Activated T-cell treated with anti-CD3 and anti-CD28 coated beads, Interleukin-2, amount 50 U/mL, for 24 hours (primary cell): Measurements from ENCODE around the gene CYTH1.

Experiments
- DNase-seq: peaks from one replicate; pipeline ENCODE4 v3.0.0-alpha.2; 2020
- H3K27ac Mint-ChIP-seq: 2 replicates; pipeline ENCODE4 v1.8.0; 2020; ENCODE audit warnings: mild to moderate bottlenecking, mixed read lengths
- H3K27me3 Mint-ChIP-seq: 2 replicates; pipeline ENCODE4 v1.8.0; 2020; ENCODE audit warnings: mixed read lengths
- H3K36me3 Mint-ChIP-seq: 2 replicates; pipeline ENCODE4 v1.8.0; 2020; ENCODE audit warnings: low read depth, mixed read lengths
- H3K4me1 Mint-ChIP-seq: 2 replicates; pipeline ENCODE4 v1.8.0; 2020; ENCODE audit warnings: low read depth, mixed read lengths
- H3K4me3 Mint-ChIP-seq: 2 replicates; pipeline ENCODE4 v1.8.0; 2020; ENCODE audit warnings: mild to moderate bottlenecking, moderate library complexity, mixed read lengths
- H3K9me3 Mint-ChIP-seq: 2 replicates; pipeline ENCODE4 v1.8.0; 2020; ENCODE audit warnings: mixed read lengths

The CYTH1 gene

DNA sequence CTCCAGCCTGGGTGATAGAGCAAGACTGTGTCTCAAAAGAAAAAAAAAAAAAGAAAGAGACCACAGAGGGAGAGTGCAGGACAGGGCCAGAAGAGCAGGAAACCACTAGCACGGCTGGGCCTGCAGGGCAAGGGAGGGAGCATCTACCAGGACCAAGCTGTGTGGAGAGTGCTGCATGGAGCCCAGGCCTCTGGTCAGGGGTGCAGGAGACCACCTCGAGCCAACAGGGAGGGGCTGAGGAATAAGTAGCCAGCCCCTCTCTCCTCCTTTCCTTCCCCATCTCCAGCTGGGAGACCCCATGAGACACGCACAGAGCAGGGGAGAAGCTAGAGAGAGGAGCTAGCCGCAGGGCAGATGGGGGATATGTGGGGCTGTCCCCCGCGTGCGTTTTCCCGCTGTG, 137.8 kb downstream of the CYTH1 start:
- H3K27ac Mint-ChIP-seq = no peak overlapping the region
- peaks cover 17% of the 10 kb centered on the region for H3K4me1 Mint-ChIP-seq
- peaks cover 3% of the 10 kb centered on the region for H3K27me3 Mint-ChIP-seq
- DNase-seq = no peak
- H3K36me3 Mint-ChIP-seq = no peaks in the 10 kb centered on the region
- peaks cover 5% of the 10 kb centered on the region for H3K9me3 Mint-ChIP-seq
- no peak overlapping the region for H3K4me3 Mint-ChIP-seq

DNA sequence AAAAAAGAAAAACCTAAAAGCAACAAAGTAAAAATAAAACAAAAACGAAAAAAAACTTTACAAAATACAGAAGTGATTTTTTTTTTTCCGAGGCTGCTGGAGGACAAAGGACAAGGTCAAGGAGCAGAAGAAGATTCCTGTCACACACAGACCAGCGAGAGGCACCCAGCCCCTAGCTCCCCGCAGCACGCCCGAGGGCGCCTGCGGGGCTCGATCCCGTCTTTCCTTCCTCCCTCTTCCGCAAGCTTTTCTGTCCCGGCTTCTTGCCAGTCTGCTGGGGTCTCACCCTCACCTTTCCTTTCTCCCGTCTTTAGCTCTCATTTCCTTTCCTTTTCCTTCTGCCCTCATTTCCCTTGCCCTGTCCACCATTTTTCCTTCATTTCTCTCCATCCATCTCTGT, 138.7 kb downstream of the CYTH1 start:
- no peak overlapping the region for H3K27ac Mint-ChIP-seq
- H3K9me3 Mint-ChIP-seq = peaks cover under 1% of the 10 kb centered on the region
- peaks cover 3% of the 10 kb centered on the region for H3K27me3 Mint-ChIP-seq
- H3K4me1 Mint-ChIP-seq = peaks cover 17% of the 10 kb centered on the region
- no peak overlapping the region for H3K4me3 Mint-ChIP-seq
- H3K36me3 Mint-ChIP-seq = no peaks in the 10 kb centered on the region
- no peak for DNase-seq

DNA sequence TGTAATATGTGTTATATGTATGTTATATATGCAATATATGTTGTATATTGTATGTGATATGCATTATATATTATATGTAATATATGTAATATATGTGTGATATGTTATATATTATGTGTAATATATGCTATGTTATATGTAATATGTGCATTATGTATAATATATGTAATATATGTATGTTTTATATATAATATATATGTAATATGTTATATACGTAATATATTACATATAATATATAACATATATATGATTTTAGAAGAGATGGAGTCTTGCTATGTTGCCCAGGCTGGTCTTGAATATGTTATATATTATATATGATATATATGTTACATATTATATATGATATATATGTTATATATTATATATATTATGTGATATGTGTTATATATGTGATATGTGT, 139.4 kb downstream of the CYTH1 start:
- no peaks in the 10 kb centered on the region for H3K9me3 Mint-ChIP-seq
- H3K36me3 Mint-ChIP-seq = no peaks in the 10 kb centered on the region
- no peak overlapping the region for H3K27ac Mint-ChIP-seq
- peaks cover 3% of the 10 kb centered on the region for H3K27me3 Mint-ChIP-seq
- no peak for DNase-seq
- peaks cover 17% of the 10 kb centered on the region for H3K4me1 Mint-ChIP-seq
- H3K4me3 Mint-ChIP-seq = no peak overlapping the region

DNA sequence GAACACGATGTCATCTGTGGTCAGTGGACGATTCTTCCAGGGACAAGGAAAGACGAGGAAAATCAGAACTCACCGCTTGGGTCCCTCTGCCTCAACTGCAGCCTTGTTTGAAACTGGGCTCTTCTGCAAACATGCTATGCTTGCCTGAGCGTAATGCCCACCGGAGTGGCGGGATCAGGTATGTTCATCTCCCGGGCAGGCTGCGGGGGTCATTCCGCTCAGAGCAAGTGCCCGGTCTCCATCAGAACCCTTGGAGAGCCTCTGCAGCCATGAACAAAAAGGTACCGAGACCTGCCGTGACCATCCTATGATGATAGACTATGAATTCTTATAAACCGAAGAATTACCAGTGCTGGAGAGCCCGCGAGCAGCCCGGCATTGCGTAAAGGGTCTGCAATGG, 140.4 kb downstream of the CYTH1 start:
- Mint-ChIP-seq H3K9me3 (no peaks in the 10 kb centered on the region), H3K36me3 (no peaks in the 10 kb centered on the region), H3K27me3 (no peaks in the 10 kb centered on the region), H3K4me3 (no peak overlapping the region), H3K27ac (no peak overlapping the region), H3K4me1 (peaks cover 13% of the 10 kb centered on the region)
- DNase-seq = no peak

DNA sequence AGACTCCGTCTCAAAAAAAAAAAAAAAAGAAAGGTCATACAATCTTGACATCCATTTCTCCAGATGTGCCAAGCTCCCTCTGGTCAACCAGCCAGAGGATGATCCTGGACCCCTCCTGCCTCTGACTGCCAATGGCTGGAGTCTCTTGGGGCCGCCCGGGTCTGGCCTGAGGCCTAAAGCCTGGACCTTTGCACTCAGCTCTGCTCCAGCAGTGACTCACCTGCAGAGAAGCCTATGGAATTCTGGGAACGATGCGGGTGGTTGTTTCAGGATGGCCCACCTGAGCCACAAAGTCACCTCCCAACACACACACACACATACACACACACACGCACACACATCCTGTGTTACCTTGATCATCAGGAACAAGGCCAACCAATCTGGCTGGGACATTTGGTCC, 140.8 kb downstream of the CYTH1 start:
- H3K36me3 Mint-ChIP-seq = no peaks in the 10 kb centered on the region
- no peak overlapping the region for H3K27ac Mint-ChIP-seq
- no peaks in the 10 kb centered on the region for H3K9me3 Mint-ChIP-seq
- H3K4me3 Mint-ChIP-seq = no peak overlapping the region
- no peaks in the 10 kb centered on the region for H3K27me3 Mint-ChIP-seq
- DNase-seq = no peak
- H3K4me1 Mint-ChIP-seq = peaks cover 12% of the 10 kb centered on the region

DNA sequence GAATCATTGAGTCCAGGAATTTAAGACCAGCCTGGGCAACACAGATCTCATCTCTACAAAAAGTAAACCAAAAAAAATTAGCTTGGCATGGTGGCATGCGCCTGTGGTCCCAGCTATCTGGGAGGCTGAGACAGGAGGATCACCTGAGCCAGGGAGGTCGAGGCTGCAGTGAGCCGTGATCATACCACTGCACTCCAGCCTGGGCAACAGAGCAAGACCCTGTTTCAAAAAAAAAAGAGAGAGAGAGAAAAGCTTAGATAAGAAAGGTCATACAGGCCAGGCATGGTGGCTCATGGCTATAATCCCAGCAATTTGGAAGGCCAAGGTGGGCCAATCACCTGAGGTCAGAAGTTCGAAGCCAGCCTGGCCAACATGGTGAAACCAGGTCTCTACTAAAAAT, 141.4 kb downstream of the CYTH1 start:
- Mint-ChIP-seq H3K9me3 (no peaks in the 10 kb centered on the region), H3K27ac (no peak overlapping the region), H3K4me3 (no peak overlapping the region), H3K27me3 (no peaks in the 10 kb centered on the region), H3K36me3 (no peaks in the 10 kb centered on the region), H3K4me1 (peaks cover 7% of the 10 kb centered on the region)
- no peak for DNase-seq

DNA sequence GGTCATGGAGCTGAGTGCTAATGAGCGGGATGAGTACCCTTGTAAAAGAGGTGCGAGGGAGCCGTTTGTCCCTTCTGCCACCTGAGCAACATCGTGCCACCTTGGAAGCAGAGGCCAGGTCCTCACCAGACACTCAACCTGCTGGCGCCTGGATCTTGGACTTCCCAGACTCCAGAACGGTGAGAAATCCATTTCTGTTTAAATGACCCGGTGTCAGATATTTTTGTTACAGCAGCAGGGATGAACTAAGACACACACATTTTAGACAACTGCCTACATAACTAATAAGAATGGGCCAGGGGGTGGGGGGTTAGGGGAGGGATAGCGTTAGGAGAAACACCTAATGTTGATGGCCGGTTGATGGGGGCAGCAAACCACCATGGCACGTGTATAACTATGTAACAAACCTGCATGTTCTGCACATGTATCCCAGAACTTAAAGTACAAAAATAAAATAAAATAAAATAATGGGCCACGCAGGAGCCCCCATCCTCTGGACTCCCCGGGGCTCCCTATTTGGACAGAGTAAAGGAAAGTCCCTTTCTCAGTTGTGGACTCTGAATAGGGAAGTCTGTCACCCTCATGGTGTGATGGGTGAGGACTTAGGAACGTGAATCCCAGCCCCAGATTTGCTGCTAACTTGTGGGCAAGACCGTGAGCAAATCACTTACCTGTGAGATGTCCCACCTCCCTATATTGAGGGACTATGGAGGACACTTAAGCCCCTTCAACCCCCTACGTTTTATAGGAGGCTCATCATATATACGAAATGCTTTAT, 144.2 kb downstream of the CYTH1 start:
- Mint-ChIP-seq H3K27me3 (no peaks in the 10 kb centered on the region), H3K27ac (no peak overlapping the region), H3K4me3 (no peak overlapping the region), H3K9me3 (no peaks in the 10 kb centered on the region), H3K4me1 (peaks cover 2% of the 10 kb centered on the region), H3K36me3 (no peaks in the 10 kb centered on the region)
- DNase-seq = no peak

DNA sequence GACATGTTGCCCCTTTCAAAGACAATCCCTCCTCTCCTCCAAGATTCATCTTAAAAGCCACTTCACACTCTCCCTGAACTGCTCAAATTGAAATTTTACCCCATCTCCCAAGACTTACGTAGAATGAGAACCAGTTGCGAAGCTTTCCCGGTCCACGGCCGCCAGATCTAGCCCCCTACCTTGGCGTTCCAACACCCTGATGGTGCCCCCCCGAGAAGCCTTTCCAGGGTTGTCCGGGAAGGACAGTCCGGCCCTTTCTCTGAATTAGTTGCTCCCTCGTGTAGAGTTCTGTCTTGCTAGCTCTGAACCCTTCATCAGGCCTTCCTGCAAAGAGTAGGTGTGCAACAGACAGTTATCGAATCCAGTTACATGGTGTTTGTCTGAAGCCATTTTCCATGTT, 144.9 kb downstream of the CYTH1 start:
- no peak for DNase-seq
- no peaks in the 10 kb centered on the region for H3K36me3 Mint-ChIP-seq
- H3K27me3 Mint-ChIP-seq = no peaks in the 10 kb centered on the region
- H3K4me1 Mint-ChIP-seq = peaks cover 4% of the 10 kb centered on the region
- no peaks in the 10 kb centered on the region for H3K9me3 Mint-ChIP-seq
- no peak overlapping the region for H3K27ac Mint-ChIP-seq
- H3K4me3 Mint-ChIP-seq = no peak overlapping the region

DNA sequence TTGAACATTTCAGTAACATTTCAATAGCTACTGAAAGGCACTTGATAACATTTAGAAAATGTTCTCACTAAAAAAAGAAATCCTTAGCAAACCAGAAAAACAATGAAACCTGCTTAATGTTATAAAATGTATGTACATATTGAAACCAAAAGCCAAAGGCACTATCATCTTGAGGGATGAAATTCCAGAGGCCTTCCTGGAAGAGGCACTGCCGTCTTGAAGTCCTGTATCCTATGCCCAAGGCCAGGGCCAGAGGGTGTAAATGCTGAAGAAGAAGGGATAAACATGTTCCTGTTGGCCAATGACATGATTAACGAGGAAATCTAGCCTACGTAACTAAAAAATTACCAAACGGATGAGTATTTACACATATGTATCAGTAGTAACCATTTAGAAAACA, 147.9 kb downstream of the CYTH1 start:
- no peak for DNase-seq
- Mint-ChIP-seq H3K9me3 (no peaks in the 10 kb centered on the region), H3K4me3 (no peak overlapping the region), H3K4me1 (peaks cover 24% of the 10 kb centered on the region), H3K27me3 (no peaks in the 10 kb centered on the region), H3K27ac (no peak overlapping the region), H3K36me3 (no peaks in the 10 kb centered on the region)

DNA sequence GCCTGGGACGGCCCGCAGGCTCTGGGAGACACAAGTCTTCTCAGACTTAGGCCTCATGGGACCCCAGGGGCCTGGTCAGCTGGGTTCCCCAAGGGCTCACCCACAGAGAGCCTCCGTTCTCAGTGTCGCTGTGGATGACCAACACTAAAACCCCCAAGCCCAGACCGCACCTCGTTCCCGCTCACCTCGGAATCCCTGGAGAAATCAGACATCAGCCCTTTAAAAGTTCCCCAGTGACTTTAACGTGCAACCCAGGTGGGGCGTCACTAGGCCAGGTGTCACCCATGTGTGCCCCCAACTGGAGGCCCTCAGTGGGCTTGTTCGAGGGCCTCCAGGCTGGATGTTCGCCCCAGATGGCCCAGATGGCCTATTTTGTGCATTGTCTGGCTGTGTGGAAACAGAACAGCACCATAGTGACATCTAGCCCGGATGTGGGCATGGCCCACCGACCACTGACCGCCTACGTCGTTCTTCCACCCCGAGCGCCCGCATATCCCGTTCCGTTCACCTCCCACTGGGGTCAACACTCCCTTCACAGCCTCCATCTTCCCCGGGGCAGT, 152.6 kb downstream of the CYTH1 start:
- Mint-ChIP-seq H3K27me3 (no peaks in the 10 kb centered on the region), H3K4me1 (peaks cover 24% of the 10 kb centered on the region), H3K4me3 (no peak overlapping the region), H3K9me3 (no peaks in the 10 kb centered on the region), H3K36me3 (no peaks in the 10 kb centered on the region), H3K27ac (no peak overlapping the region)
- no peak for DNase-seq

DNA sequence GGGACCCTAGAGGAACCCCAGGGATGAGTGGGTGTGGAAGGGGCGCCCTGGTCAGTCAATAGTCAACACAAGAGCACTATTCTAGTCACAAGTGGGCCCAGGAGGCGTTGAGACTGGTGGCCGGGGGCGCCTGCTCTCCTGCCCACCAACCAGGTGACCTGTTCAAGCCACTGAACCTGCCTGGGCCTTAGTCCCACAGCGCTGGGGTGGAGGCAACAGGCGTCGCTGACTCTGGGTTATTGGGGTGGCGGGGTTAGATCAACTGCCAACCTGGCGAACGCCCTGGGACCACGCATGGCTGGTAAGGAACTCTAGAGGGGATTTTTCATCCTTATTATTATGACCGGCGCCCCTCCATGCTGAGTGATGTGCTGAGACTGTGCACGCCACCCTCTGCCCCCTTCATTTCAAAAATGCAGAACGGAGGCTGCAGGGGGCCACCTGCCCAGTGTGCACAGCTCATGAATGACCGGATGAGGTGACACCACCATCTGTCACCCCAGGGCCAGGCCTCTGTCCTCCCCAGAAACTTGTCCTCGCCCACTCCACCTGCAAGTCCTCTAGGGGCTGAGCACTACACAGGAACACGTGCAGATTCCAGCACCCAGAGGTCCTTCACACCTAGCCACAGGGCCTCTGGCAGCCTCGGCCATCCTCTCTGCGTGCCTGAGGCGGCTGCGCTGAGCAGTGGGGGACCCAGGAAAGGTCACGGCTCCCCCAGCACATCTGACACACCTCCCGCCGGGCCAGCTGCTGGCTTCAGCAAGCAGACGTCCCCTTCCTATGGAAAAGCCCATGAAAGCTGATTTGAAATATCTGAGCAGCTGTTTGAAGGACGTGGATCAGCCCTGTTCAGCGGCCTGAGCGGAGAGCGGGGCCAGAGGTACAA, 153.3 kb downstream of the CYTH1 start:
- no peak for DNase-seq
- Mint-ChIP-seq H3K27ac (no peak overlapping the region), H3K4me1 (peaks cover 24% of the 10 kb centered on the region), H3K27me3 (no peaks in the 10 kb centered on the region), H3K9me3 (no peaks in the 10 kb centered on the region), H3K4me3 (no peak overlapping the region), H3K36me3 (no peaks in the 10 kb centered on the region)

DNA sequence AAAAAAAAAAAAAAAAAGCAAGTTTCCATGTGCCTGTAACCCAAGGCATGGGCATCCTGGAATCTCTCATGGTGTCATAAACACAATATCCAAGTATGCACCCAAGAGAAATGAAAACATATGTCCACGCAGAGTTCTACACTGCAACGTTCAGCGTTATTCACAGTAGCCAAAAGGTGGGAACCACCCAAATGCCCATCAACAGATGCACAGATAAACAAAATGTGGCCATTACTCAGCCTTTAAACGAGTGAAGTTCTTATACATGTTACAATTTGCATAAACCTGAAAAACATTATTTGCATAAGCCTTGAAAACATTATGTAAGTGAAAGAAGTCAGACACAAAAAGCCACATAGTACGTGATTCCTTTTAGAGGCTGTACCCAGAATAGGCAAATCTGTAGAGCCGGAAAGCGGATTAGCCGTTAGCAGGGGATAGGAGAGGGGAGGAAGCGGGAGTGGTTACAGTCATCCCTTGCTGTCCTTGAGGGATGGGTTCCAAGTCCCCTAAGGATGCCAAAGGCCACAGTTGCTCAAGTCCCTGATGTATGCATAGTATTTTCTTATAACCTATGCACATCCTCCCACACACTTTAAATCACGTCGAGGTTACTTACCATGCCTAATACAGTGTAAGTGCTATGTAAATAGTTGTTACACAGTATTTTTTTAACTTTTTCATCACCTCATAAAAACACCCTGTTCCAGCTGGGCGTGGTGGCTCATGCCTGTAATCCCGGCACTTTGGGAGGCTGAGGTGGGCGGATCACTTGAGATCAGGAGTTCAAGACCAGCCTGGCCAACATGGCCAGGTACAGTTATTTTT, 157.5 kb downstream of the CYTH1 start:
- Mint-ChIP-seq H3K4me3 (no peak overlapping the region), H3K4me1 (no peaks in the 10 kb centered on the region), H3K27ac (no peak overlapping the region), H3K36me3 (no peaks in the 10 kb centered on the region), H3K9me3 (peaks cover 5% of the 10 kb centered on the region), H3K27me3 (no peaks in the 10 kb centered on the region)
- no peak for DNase-seq
